ENCODE measurements around the gene ATP6V1B1.

Gene ATP6V1B1

DNA sequence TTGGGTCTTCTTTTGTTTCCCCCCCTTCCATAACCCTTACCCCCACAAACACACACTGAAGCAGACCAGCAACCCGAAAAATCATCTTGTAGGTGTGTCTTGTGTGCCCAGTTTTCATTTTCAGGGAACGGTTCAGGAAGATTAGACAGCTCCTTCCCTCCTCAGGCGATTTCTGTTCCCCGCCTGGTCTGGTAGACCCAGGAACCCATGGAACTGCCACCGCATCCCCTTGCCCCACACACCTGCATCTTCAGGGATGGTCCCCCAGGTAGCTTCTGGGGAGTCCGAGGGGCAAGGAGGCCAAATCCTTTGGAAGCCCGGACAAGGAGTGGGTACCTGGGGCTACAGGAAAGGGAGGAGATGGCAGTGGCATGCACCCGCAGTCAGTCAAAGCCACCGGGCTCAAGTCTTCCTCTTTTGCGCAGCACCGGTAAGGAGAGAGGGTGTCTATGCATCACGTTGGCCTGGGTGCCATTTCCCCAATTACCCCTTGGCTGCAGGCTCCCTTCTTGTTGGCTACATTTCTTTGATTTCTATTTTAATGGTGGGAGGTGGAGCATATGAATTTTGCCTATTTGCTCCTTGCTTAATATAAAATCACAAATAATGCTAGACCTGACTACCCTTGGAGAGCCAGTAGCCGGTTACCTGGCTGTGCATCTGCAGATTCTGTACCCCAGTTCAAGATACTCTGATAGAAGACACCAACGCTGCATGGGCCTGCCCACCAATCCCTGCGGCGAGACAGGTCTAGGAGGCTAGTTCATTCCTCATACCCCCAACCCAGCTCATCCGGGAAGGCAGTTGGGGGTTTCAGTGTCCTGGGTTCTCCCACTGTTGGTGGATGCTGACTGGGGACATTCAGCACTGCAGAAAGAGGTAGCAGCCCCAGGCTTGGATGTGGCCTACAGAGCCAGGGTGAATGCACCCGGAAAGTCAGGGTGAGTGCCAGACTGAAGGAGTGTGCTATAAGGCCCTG, 30.0 kb upstream of the ATP6V1B1 start:
- H3K4me3 ChIP-seq (ENCODE audit: insufficient read depth in 1 of 2, low read depth in 1 of 2, low read length in 2 of 2): no peak overlapping the region
- no peak overlapping the region for H2BK5ac ChIP-seq (ENCODE audit: low read depth, low read length, poor library complexity, severe bottlenecking)
- no peak overlapping the region for H2AFZ ChIP-seq (ENCODE audit: low read depth, low read length)
- H3K79me1 ChIP-seq (replicated peaks; ENCODE audit: low read length, poor library complexity, severe bottlenecking): peaks cover 11% of the 10 kb centered on the region
- no peak overlapping the region for H3K18ac ChIP-seq (ENCODE audit: low read depth in 1 of 2, low read length in 2 of 2)
- 38% methylated on average over 15 of the region's 18 CpGs for WGBS
- no peak overlapping the region for H3K23ac ChIP-seq (ENCODE audit: low read length in 2 of 2)
- peaks cover 0 to 16% of the 10 kb centered on the region in 2 experiments for H3K36me3 ChIP-seq (ENCODE audit: control insufficient read depth in 1 of 2, insufficient read depth in 2 of 2, low read depth in 1 of 2, low read length in 2 of 2)
- H3K27ac ChIP-seq (ENCODE audit: low read length, poor library complexity, severe bottlenecking): no peak overlapping the region
- H3K4me1 ChIP-seq (ENCODE audit: control insufficient read depth, insufficient read depth, low read depth, low read length): peaks cover 18% of the 10 kb centered on the region
- no peak overlapping the region for H2BK120ac ChIP-seq (ENCODE audit: low read depth, low read length)
- no peak for DNase-seq
- H3K4ac ChIP-seq (ENCODE audit: low read depth in 1 of 2, low read length in 2 of 2): no peak overlapping the region
- H4K8ac ChIP-seq (ENCODE audit: low read length): no peak overlapping the region
- no peak overlapping the region for H3K4me2 ChIP-seq (ENCODE audit: low read length, poor library complexity, severe bottlenecking)
- H4K91ac ChIP-seq (ENCODE audit: low read length): no peak overlapping the region
- no peak overlapping the region for H3K9ac ChIP-seq (ENCODE audit: low read length)
- H2BK12ac ChIP-seq (ENCODE audit: low read length in 2 of 2): no peak overlapping the region
- H2BK15ac ChIP-seq (ENCODE audit: low read depth, poor library complexity, severe bottlenecking): no peak overlapping the region
- H3K14ac ChIP-seq (ENCODE audit: low read length in 2 of 2): no peak overlapping the region
- no peaks in the 10 kb centered on the region for H3K9me3 ChIP-seq (ENCODE audit: control insufficient read depth, low read length)
- no peak overlapping the region for H2AK5ac ChIP-seq (ENCODE audit: low read length, severe bottlenecking)
- peaks cover 52 to 56% of the 10 kb centered on the region in 2 experiments for H3K27me3 ChIP-seq (ENCODE audit: control insufficient read depth in 1 of 2, insufficient read depth in 1 of 2, low read length in 2 of 2)

DNA sequence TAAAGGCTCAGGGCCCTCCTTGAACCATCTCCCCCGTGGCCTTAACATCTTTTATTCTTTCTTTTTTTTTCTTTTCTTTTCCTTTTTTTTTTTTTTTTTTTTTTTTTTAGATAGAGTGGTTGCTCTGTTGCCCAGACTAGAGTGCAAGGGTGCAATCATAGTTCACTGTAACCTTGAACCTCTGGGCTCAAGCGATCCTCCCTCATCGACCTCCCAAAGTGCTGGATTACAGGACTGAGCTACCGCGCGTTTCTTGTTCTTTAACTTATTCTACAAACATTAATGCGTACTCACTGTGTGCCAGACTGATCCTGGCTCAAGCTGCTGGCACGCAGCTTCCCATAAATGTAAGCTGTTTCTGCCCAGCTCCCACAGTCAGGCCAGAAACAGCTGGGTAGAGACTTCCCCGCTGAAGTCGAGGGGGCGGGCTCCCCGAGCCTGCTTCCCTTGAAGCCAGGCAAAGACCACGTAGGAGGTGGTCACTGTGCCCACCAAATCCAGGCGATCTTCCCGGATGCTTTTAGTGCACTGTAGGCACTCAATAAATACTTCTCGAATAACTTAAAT, 29.2 kb upstream of the ATP6V1B1 start:
- no peak overlapping the region for H4K8ac ChIP-seq (ENCODE audit: low read length)
- no peak overlapping the region for H2BK5ac ChIP-seq (ENCODE audit: low read depth, low read length, poor library complexity, severe bottlenecking)
- H3K36me3 ChIP-seq (ENCODE audit: control insufficient read depth in 1 of 2, insufficient read depth in 2 of 2, low read depth in 1 of 2, low read length in 2 of 2): peaks cover 0 to 16% of the 10 kb centered on the region in 2 experiments
- 14% methylated on average over 13 of the region's 16 CpGs for WGBS
- H3K4me3 ChIP-seq (ENCODE audit: insufficient read depth in 1 of 2, low read depth in 1 of 2, low read length in 2 of 2): peak overlapping the region in 1 of 2 experiments; percentile 63
- H3K27ac ChIP-seq (ENCODE audit: low read length, poor library complexity, severe bottlenecking): no peak overlapping the region
- no peak overlapping the region for H4K91ac ChIP-seq (ENCODE audit: low read length)
- peaks cover 12% of the 10 kb centered on the region for H3K4me1 ChIP-seq (ENCODE audit: control insufficient read depth, insufficient read depth, low read depth, low read length)
- H2BK12ac ChIP-seq (ENCODE audit: low read length in 2 of 2): no peak overlapping the region
- no peak overlapping the region for H3K4ac ChIP-seq (ENCODE audit: low read depth in 1 of 2, low read length in 2 of 2)
- no peak overlapping the region for H2BK120ac ChIP-seq (ENCODE audit: low read depth, low read length)
- no peaks in the 10 kb centered on the region for H3K9me3 ChIP-seq (ENCODE audit: control insufficient read depth, low read length)
- no peak overlapping the region for H2AFZ ChIP-seq (ENCODE audit: low read depth, low read length)
- peaks cover 9% of the 10 kb centered on the region for H3K79me1 ChIP-seq (replicated peaks; ENCODE audit: low read length, poor library complexity, severe bottlenecking)
- H3K27me3 ChIP-seq (ENCODE audit: control insufficient read depth in 1 of 2, insufficient read depth in 1 of 2, low read length in 2 of 2): peaks cover 47 to 56% of the 10 kb centered on the region in 2 experiments
- no peak overlapping the region for H2BK15ac ChIP-seq (ENCODE audit: low read depth, poor library complexity, severe bottlenecking)
- DNase-seq: no peak
- H3K9ac ChIP-seq (ENCODE audit: low read length): no peak overlapping the region
- H3K4me2 ChIP-seq (ENCODE audit: low read length, poor library complexity, severe bottlenecking): no peak overlapping the region
- no peak overlapping the region for H2AK5ac ChIP-seq (ENCODE audit: low read length, severe bottlenecking)
- H3K23ac ChIP-seq (ENCODE audit: low read length in 2 of 2): peak overlapping the region in 1 of 2 experiments; percentile 46
- H3K18ac ChIP-seq (ENCODE audit: low read depth in 1 of 2, low read length in 2 of 2): no peak overlapping the region
- H3K14ac ChIP-seq (ENCODE audit: low read length in 2 of 2): no peak overlapping the region

DNA sequence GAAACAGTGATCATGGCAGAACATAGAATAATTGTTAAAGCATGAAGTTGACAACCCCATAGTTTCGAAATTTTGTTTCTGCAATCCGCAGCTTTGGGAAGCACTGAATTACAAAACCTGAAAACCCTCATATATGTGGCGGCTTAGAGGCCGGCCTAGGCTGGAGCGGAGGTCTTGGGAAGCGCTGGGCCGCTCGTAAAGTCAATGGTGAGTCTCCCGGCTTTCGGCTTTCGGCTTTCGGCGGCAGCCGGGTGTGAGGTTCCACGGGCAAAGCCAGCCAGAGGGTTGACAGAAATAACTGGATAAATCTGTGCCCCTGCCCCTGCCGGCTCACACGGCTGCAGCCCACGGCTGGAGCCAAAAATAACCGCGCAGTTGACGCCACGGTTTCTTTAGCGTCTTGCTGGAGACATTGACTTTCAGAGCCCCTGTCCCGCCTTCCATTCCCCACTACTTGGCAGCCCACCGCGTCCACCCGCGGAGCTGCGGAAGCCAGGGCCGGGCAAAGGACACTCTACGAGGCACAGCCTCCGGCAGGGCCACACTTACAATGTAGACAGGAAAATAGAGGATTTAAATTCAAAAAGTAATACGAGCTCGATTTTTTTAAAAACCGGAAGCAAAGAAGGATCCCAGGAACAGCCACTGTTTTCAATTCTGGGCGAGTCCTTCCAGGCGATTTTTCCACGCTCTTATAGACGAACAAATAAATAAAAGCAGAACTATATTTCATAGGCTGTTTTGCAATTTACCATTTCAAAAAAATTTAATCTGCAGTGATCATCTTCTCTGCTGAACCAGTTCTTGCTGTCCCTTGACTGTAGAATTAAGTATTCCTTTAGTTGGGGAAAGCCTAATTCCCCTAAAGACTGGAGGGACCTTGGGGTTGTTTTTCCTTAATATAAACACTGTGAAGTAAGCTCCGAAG, 28.3 kb upstream of the ATP6V1B1 start:
- H2BK120ac ChIP-seq (ENCODE audit: low read depth, low read length): no peak overlapping the region
- no peak overlapping the region for H3K4ac ChIP-seq (ENCODE audit: low read depth in 1 of 2, low read length in 2 of 2)
- H2BK5ac ChIP-seq (ENCODE audit: low read depth, low read length, poor library complexity, severe bottlenecking): no peak overlapping the region
- H2AFZ ChIP-seq (ENCODE audit: low read depth, low read length): no peak overlapping the region
- no peak overlapping the region for H3K27ac ChIP-seq (ENCODE audit: low read length, poor library complexity, severe bottlenecking)
- peak overlapping the region in 1 of 2 experiments; percentile 63 for H3K4me3 ChIP-seq (ENCODE audit: insufficient read depth in 1 of 2, low read depth in 1 of 2, low read length in 2 of 2)
- no peak overlapping the region for H4K91ac ChIP-seq (ENCODE audit: low read length)
- H3K23ac ChIP-seq (ENCODE audit: low read length in 2 of 2): no peak overlapping the region
- peaks cover 9% of the 10 kb centered on the region for H3K79me1 ChIP-seq (replicated peaks; ENCODE audit: low read length, poor library complexity, severe bottlenecking)
- H3K4me2 ChIP-seq (ENCODE audit: low read length, poor library complexity, severe bottlenecking): peak overlapping the region; percentile 56
- no peak overlapping the region for H4K8ac ChIP-seq (ENCODE audit: low read length)
- H3K9me3 ChIP-seq (ENCODE audit: control insufficient read depth, low read length): no peaks in the 10 kb centered on the region
- 4% methylated on average over 35 of the region's 40 CpGs for WGBS
- H2AK5ac ChIP-seq (ENCODE audit: low read length, severe bottlenecking): no peak overlapping the region
- H3K14ac ChIP-seq (ENCODE audit: low read length in 2 of 2): no peak overlapping the region
- no peak overlapping the region for H2BK12ac ChIP-seq (ENCODE audit: low read length in 2 of 2)
- peaks cover 0 to 16% of the 10 kb centered on the region in 2 experiments for H3K36me3 ChIP-seq (ENCODE audit: control insufficient read depth in 1 of 2, insufficient read depth in 2 of 2, low read depth in 1 of 2, low read length in 2 of 2)
- H3K4me1 ChIP-seq (ENCODE audit: control insufficient read depth, insufficient read depth, low read depth, low read length): peaks cover 6% of the 10 kb centered on the region
- no peak overlapping the region for H3K18ac ChIP-seq (ENCODE audit: low read depth in 1 of 2, low read length in 2 of 2)
- H3K27me3 ChIP-seq (ENCODE audit: control insufficient read depth in 1 of 2, insufficient read depth in 1 of 2, low read length in 2 of 2): peaks cover 45 to 56% of the 10 kb centered on the region in 2 experiments
- H3K9ac ChIP-seq (ENCODE audit: low read length): peak overlapping the region; percentile 24
- DNase-seq: peak; percentile 33
- H2BK15ac ChIP-seq (ENCODE audit: low read depth, poor library complexity, severe bottlenecking): no peak overlapping the region
